H9 (cell line): ENCODE data around the gene FTO. TPM values are rescaled to one million over a fixed set of nuclear protein-coding genes. Genes with fewer than 3 reads are reported as not detected.

Experiments used
- DNase-seq: peaks from one replicate; pipeline ENCODE4 v3.0.0-alpha.2; 2017
- H2AFZ ChIP-seq: one replicate; pipeline ENCODE4 v1.6.1; 2013; ENCODE audit warnings: mild to moderate bottlenecking, low read length, control low read depth, moderate library complexity
- H2AK5ac ChIP-seq: 2 replicates; pipeline ENCODE4 v1.6.1; 2013; ENCODE audit warnings: low read length, control low read depth, mixed read lengths; ENCODE audit not compliant: insufficient read length
- H2BK120ac ChIP-seq: one replicate; pipeline ENCODE4 v1.6.1; 2013; ENCODE audit warnings: low read depth, mild to moderate bottlenecking, low read length, control low read depth, inconsistent platforms; ENCODE audit not compliant: poor library complexity, severe bottlenecking
- H2BK12ac ChIP-seq: 2 replicates; pipeline ENCODE4 v1.6.1; 2013; ENCODE audit warnings: low read length, control low read depth, mixed read lengths, low read depth; ENCODE audit not compliant: insufficient read length
- H2BK15ac ChIP-seq: 2 replicates; pipeline ENCODE4 v1.6.1; 2013; ENCODE audit warnings: low read depth, low read length, control low read depth
- H2BK20ac ChIP-seq: one replicate; pipeline ENCODE4 v1.6.1; 2013; ENCODE audit warnings: low read depth, mild to moderate bottlenecking, low read length, control low read depth, inconsistent platforms; ENCODE audit not compliant: poor library complexity, severe bottlenecking
- H2BK5ac ChIP-seq: 2 replicates; pipeline ENCODE4 v1.6.1; 2013; ENCODE audit warnings: low read length, control low read depth, mixed read lengths; ENCODE audit not compliant: insufficient read length
- H3K14ac ChIP-seq: 2 replicates; pipeline ENCODE4 v1.6.1; 2013; ENCODE audit warnings: low read length, control low read depth; ENCODE audit not compliant: insufficient read depth
- H3K18ac ChIP-seq: 2 replicates; pipeline ENCODE4 v1.6.1; 2013; ENCODE audit warnings: low read depth, mild to moderate bottlenecking, mixed read lengths, low read length, control low read depth; ENCODE audit not compliant: insufficient read length
- H3K23ac ChIP-seq: 2 replicates; pipeline ENCODE4 v1.6.1; 2013; ENCODE audit warnings: low read length, control low read depth, mixed read lengths, low read depth; ENCODE audit not compliant: insufficient read length
- H3K23me2 ChIP-seq: 2 replicates; pipeline ENCODE4 v1.6.1; 2013; ENCODE audit warnings: low read depth, mild to moderate bottlenecking, mixed read lengths, low read length, control low read depth; ENCODE audit not compliant: insufficient read length, poor library complexity, severe bottlenecking
- H3K27ac ChIP-seq: 2 replicates; pipeline ENCODE4 v1.5.1; 2013; ENCODE audit warnings: low read length, control low read depth, mixed read lengths, low read depth; ENCODE audit not compliant: insufficient read length
- H3K27me3 ChIP-seq: 2 replicates; pipeline ENCODE4 v1.6.1; 2013; ENCODE audit warnings: low read length, control low read depth, inconsistent platforms; ENCODE audit not compliant: insufficient read depth
- H3K4ac ChIP-seq: 2 replicates; pipeline ENCODE4 v1.6.1; 2013; ENCODE audit warnings: low read depth, mild to moderate bottlenecking, control low read depth, inconsistent platforms, low read length, moderate library complexity
- H3K4me1 ChIP-seq: 2 replicates; pipeline ENCODE4 v1.6.1; 2013; ENCODE audit warnings: low read length, control low read depth, inconsistent platforms; ENCODE audit not compliant: insufficient read depth
- H3K4me2 ChIP-seq: 2 replicates; pipeline ENCODE4 v1.6.1; 2013; ENCODE audit warnings: low read length, control low read depth, mixed read lengths; ENCODE audit not compliant: insufficient read length, insufficient read depth
- H3K56ac ChIP-seq: 2 replicates; pipeline ENCODE4 v1.6.1; 2013; ENCODE audit warnings: low read depth, mild to moderate bottlenecking, mixed read lengths, low read length, control low read depth; ENCODE audit not compliant: insufficient read length
- H3K79me1 ChIP-seq: 2 replicates; pipeline ENCODE4 v1.6.1; 2013; ENCODE audit warnings: low read depth, mild to moderate bottlenecking, moderate library complexity, low read length, control low read depth, inconsistent platforms; ENCODE audit not compliant: insufficient read depth, poor library complexity, severe bottlenecking
- H3K79me2 ChIP-seq: 2 replicates; pipeline ENCODE4 v1.6.1; 2013; ENCODE audit warnings: low read length, control low read depth, inconsistent platforms; ENCODE audit not compliant: insufficient read depth
- H3K9ac ChIP-seq: 2 replicates; pipeline ENCODE4 v1.6.1; 2013; ENCODE audit warnings: low read length, control low read depth, mixed read lengths; ENCODE audit not compliant: insufficient read length; ENCODE audit errors: extremely low read depth
- H3K9me3 ChIP-seq: one replicate; pipeline ENCODE4 v1.6.1; 2013; ENCODE audit warnings: low read depth, low read length, inconsistent platforms; ENCODE audit not compliant: control insufficient read depth
- H3T11ph ChIP-seq: one replicate; pipeline ENCODE4 v1.6.1; 2013; ENCODE audit warnings: mild to moderate bottlenecking, low read length, control low read depth, inconsistent platforms
- H4K20me1 ChIP-seq: one replicate; pipeline ENCODE4 v1.6.1; 2013; ENCODE audit not compliant: control insufficient read depth, insufficient read length, insufficient read depth
- H4K5ac ChIP-seq: 2 replicates; pipeline ENCODE4 v1.6.1; 2013; ENCODE audit warnings: low read depth, mild to moderate bottlenecking, mixed read lengths, low read length, control low read depth; ENCODE audit not compliant: insufficient read length
- H4K8ac ChIP-seq: replicated peaks from 2 replicates; pipeline ENCODE4 v1.6.1; 2013; ENCODE audit warnings: low read length, control low read depth, mixed read lengths, low read depth; ENCODE audit not compliant: insufficient read length
- H4K91ac ChIP-seq: 2 replicates; pipeline ENCODE4 v1.6.1; 2013; ENCODE audit warnings: low read depth, mild to moderate bottlenecking, moderate library complexity, mixed read lengths, low read length, control low read depth; ENCODE audit not compliant: insufficient read length
- H3K27ac Mint-ChIP-seq, 3 experiments: 2 replicates in 2 of 3; 3 replicates in 1 of 3; pipeline ENCODE4 v1.8.0; 2020 to 2021; ENCODE audit warnings: mixed read lengths in 3 of 3, mild to moderate bottlenecking in 1 of 3, moderate library complexity in 1 of 3
- H3K27me3 Mint-ChIP-seq: 2 replicates; pipeline ENCODE4 v1.8.0; 2021; ENCODE audit warnings: low read depth, mild to moderate bottlenecking, moderate library complexity, mixed read lengths
- H3K36me3 Mint-ChIP-seq, 3 experiments: 2 replicates in 2 of 3; 3 replicates in 1 of 3; pipeline ENCODE4 v1.8.0; 2020 to 2021; ENCODE audit warnings: low read depth in 3 of 3, mixed read lengths in 3 of 3; ENCODE audit not compliant: insufficient read depth in 1 of 3
- H3K4me1 Mint-ChIP-seq, 2 experiments: 2 replicates each; pipeline ENCODE4 v1.8.0; 2020; ENCODE audit warnings: mixed read lengths in 2 of 2
- H3K4me3 Mint-ChIP-seq, 2 experiments: 2 replicates in 1 of 2; 3 replicates in 1 of 2; pipeline ENCODE4 v1.8.0; 2020 to 2021; ENCODE audit warnings: mild to moderate bottlenecking in 2 of 2, mixed read lengths in 2 of 2, moderate library complexity in 1 of 2
- H3K9me3 Mint-ChIP-seq, 2 experiments: 2 replicates in 1 of 2; 3 replicates in 1 of 2; pipeline ENCODE4 v1.8.0; 2020; ENCODE audit warnings: mild to moderate bottlenecking in 2 of 2, mixed read lengths in 2 of 2, moderate library complexity in 1 of 2
- CTCF ChIP-seq: fragments of 200-600 bp; sonication (generic); conservative IDR thresholded peaks from 3 replicates; pipeline ENCODE4 v1.8.0; 2021; ENCODE audit warnings: antibody characterized with exemption, mild to moderate bottlenecking
- total RNA-seq: library from RNA; stranded (reverse); gene quantifications from 2 replicates; pipeline ENCODE4 v1.2.1, GENCODE V29; 2021

FTO gene
- total RNA-seq, 1 experiment from 2014 or later: 67.9 TPM

DNA sequence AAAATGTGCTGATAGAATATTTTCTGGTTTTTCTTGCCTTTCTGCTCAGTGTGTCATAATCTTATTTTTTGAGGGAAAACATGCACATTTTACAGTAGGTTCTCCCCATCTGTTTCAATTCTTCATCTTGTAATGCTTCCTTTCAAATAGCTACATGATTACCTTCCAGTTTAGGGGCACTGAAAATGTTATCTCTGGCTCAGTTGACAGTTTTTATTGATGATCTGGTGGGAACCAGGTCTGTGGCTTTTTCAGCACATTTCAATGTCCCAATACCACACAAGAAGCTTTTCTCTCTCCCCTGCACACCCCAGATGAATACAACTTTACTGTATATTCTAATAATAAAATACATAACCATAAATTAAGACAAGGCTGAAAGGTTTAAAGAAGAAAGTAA, 36.5 kb downstream of the FTO start:
- Histone ChIP-seq H2AK5ac (no peak overlapping the region), H3T11ph (no peak overlapping the region), H4K20me1 (no peaks in the 10 kb centered on the region), H4K5ac (no peak overlapping the region), H3K4ac (no peak overlapping the region), H3K18ac (no peak overlapping the region), H2AFZ (no peak overlapping the region), H3K9ac (no peak overlapping the region), H3K14ac (no peak overlapping the region), H3K27me3 (no peaks in the 10 kb centered on the region), H2BK20ac (no peak overlapping the region), H3K79me2 (no peaks in the 10 kb centered on the region), H3K56ac (no peak overlapping the region), H4K91ac (no peak overlapping the region), H2BK120ac (no peak overlapping the region), H3K4me1 (peaks cover 3% of the 10 kb centered on the region; the same call in 1 of the 2 replicates), H3K9me3 (no peaks in the 10 kb centered on the region), H2BK5ac (no peak overlapping the region), H3K79me1 (no peaks in the 10 kb centered on the region), H3K27ac (no peak overlapping the region), H2BK15ac (no peak overlapping the region), H3K23ac (no peak overlapping the region), H3K4me2 (no peak overlapping the region), H3K23me2 (no peaks in the 10 kb centered on the region), H4K8ac (no peak overlapping the region), H2BK12ac (no peak overlapping the region)
- H3K4me3 Mint-ChIP-seq: no peak overlapping the region
- H3K27me3 Mint-ChIP-seq: no peaks in the 10 kb centered on the region
- no peak for DNase-seq
- H3K36me3 Mint-ChIP-seq: no peaks in the 10 kb centered on the region
- H3K4me1 Mint-ChIP-seq: peaks cover 17 to 23% of the 10 kb centered on the region in 2 experiments
- no peaks in the 10 kb centered on the region for H3K9me3 Mint-ChIP-seq
- no peak overlapping the region for H3K27ac Mint-ChIP-seq
- TF ChIP-seq CTCF: no peak
